GM20000 (cell line): ENCODE measurements around the gene FXYD4.

Source experiments
- DNase-seq: peaks from one replicate; pipeline ENCODE4 v3.0.0; 2012; ENCODE audit warnings: low spot score
- TF ChIP-seq, protein P1 (sequence below): IDR thresholded peaks from 2 replicates; pipeline ENCODE4 v1.5.1; 2012; ENCODE audit warnings: mild to moderate bottlenecking, control low read depth; ENCODE audit errors: extremely low read depth, missing control alignments

The FXYD4 gene

DNA sequence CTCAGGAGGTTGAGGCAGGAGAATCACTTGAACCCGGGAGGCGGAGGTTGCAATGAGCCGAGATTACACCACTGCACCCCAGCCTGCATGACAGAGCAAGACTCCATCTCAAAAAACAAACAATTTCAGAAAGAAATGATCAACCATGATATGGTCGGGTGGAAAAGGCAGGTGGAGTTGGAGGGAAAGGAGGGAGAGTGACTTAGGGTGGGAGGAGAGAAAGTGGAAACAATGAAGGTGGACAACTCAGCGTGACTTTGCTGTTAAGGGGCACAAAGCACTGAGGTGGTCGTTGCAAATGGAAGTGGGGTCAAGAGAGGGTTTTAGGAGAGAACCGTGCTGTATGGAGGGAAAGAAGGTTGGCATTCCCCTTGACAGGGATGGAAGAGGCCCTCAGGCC, 30.0 kb upstream of the FXYD4 start:
- DNase-seq, result no peak
- TF ChIP-seq, protein P1, sequence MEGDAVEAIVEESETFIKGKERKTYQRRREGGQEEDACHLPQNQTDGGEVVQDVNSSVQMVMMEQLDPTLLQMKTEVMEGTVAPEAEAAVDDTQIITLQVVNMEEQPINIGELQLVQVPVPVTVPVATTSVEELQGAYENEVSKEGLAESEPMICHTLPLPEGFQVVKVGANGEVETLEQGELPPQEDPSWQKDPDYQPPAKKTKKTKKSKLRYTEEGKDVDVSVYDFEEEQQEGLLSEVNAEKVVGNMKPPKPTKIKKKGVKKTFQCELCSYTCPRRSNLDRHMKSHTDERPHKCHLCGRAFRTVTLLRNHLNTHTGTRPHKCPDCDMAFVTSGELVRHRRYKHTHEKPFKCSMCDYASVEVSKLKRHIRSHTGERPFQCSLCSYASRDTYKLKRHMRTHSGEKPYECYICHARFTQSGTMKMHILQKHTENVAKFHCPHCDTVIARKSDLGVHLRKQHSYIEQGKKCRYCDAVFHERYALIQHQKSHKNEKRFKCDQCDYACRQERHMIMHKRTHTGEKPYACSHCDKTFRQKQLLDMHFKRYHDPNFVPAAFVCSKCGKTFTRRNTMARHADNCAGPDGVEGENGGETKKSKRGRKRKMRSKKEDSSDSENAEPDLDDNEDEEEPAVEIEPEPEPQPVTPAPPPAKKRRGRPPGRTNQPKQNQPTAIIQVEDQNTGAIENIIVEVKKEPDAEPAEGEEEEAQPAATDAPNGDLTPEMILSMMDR, result no peak

DNA sequence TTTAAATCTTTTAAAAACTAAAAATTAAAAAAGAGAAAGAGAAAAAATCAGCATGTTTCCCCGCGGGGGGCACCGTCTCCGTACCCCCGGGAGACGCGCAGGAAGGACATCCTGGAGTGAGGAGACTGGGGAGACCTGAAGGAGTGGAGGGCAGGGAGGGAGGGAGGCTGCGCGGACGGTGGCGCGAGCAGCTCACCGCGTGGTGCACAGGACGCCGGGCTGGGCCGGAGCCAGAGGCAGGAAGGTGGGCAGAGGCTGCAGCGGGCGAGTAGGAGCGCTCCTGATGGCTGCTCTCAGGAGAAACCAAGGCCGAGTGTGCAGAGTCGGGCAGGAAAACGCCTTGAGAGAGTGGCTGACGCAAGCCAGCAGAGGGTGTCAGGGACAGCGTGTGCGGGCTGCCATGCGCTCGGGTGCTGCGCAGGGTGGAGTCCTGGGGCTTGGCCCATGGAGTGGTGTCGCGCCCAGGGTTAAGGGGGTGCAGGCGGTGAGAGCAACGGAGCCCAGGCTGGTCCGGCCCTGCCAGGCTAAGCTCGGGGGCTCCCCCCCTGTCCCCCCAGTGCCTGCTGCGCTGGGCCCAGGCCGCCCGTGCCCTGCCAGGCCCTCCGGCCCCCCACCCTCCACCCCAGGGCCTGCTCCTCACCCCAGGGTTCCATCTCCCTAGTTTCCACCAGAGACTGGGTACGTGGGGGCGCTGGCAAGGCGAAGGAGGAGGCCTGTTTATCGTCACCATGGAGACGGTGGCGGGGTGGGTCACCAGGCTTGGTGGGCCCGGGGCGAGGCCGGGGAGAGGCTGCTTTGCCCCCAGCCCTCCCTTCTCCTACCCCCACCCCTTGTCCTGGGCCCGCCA, 28.9 kb upstream of the FXYD4 start:
- TF ChIP-seq, protein P1, result no peak
- DNase-seq, result no peak

DNA sequence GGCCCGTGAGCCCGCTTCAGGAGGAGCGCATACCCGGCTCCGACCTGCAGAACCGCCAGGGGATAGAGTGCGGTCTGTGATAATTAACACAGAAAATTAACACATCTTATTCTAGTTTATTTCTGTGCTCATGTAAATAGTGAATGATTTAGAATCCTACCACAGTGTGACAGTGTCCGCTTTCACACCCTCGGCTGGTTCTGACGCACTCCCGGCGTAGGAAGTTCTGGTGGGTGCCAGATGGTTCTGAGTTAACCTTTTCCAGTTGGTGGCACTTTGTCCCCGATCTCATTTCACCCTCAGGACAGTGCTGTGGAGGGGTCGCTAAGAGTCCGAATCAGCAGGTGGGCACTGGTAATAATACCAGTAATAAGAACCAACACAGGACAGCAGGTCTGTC, 28.3 kb upstream of the FXYD4 start:
- TF ChIP-seq, protein P1, result no peak
- no peak for DNase-seq

DNA sequence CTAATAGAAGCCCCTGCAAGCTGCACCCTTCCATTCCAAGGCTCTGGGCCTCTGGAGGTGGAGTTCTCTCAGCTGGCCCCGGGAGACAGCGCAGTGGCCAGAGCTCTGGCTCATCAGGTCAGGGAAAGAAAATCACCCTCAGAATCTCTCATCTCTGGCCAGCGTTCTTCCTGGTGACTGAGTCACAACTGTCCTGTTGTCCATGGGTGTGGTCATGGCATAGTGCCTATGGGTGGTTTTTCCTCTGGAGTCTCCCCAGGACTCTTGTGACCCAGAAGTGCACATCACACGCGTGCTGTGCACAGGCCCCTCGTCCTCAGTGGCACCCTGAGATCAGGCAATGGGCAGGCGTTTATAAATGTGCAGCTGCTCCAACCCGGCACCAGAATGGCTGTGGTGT, 27.4 kb upstream of the FXYD4 start:
- no peak for DNase-seq
- TF ChIP-seq, protein P1, result no peak

DNA sequence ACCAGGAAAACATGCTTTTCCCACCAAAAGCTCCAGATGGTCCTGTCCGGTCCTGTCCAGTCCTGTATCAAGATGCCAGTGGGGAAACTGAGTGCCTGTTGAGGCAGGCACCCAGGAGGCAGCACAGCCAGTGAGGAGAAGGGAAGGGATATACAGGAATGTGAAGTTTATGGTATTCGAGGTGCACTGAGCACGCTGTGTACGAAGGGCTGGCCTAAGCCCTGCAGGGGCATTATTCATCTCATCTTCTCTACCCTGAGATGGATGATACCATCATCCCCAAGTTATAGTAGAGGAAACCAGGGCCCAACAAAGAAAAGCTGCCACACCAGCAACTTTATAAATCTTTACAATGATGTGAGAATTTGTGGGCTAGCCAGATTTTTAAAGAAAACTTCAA, 23.4 kb upstream of the FXYD4 start:
- TF ChIP-seq, protein P1, result no peak
- peak; percentile 23 for DNase-seq

DNA sequence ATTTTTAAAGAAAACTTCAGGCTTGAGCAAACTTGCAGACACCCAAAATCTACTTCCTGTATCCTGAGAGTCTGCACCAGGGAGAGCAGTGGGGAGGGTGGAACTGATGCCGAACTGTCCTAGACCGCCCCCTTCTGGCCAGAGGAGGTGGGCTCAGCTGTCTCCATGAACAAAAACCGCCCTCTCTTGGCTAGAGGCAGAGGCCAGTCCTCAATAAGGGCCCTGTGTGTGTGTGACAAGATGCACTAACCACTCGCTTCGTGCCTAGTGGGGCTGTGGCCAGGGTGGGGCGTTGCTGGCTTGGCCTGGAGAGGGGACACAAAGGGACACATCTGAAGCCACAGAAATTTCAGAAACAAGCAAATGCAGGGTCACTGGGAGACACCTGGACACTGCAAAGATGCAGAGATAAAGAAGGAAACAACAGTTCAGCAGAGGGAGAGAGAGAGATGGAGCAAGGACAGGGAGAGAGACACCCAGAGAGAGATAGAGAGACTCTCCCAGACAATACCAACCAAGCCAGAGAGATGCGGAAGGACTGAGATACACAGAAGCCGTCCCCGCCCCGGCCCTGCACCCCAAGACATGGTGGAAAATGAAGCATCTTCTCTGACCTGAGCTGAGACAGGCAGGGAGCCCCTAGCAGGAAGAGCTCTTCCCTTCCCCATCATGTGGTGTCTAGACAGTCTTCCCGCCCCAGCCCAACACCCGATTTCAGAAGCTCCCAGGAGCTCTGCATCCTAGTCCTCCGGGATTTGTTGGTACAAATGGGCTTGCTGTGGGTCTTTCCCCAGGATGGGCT, 22.7 kb upstream of the FXYD4 start:
- TF ChIP-seq, protein P1, result peak; percentile 88
- DNase-seq, result peak; percentile 96

DNA sequence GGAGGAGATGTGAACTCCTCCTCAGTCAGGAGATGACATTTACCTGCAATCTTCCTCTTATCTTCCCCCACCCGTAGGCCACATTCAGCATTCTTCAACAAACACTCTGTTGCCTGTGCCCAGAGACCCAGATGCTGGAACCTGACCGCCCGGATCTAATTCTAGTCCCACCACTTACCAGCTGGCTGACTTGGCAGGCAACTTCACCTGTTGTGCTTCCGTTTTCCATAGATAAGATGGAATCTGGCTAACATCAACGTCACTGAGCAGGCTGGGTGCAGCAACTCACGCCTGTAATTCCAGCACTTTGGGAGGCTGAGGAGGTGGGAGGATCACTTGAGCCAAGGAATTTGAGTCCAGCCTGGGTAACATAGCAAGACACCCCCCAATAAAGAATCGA, 21.3 kb upstream of the FXYD4 start:
- DNase-seq, result no peak
- TF ChIP-seq, protein P1, result no peak
